Naive B cell (primary cell): Measurements from ENCODE around the gene ADAMTSL4. TPM values are rescaled to one million over a fixed set of nuclear protein-coding genes. Genes with fewer than 3 reads are reported as not detected.

Experiments
- ATAC-seq, 2 donors: fragments of 150-1000 bp; cut with Tn5 transposase; 2 replicates each; pipeline ENCODE4 v1.10.0; 2021; ENCODE audit warnings: low read depth in 2 of 2, mild to moderate bottlenecking in 2 of 2, moderate library complexity in 2 of 2
- DNase-seq: peaks from one replicate; pipeline ENCODE4 v3.0.0; 2022
- H3K27ac Mint-ChIP-seq, 6 donors: one replicate each; pipeline ENCODE4 v1.8.0; 2020 to 2022; ENCODE audit warnings: mild to moderate bottlenecking in 6 of 6, mixed read lengths in 6 of 6, moderate library complexity in 5 of 6, inconsistent platforms in 2 of 6
- H3K27me3 Mint-ChIP-seq, 3 donors: one replicate each; pipeline ENCODE4 v1.8.0; 2021 to 2022; ENCODE audit warnings: mixed read lengths in 3 of 3, mild to moderate bottlenecking in 1 of 3
- H3K36me3 Mint-ChIP-seq, 2 donors: one replicate each; pipeline ENCODE4 v1.8.0; 2020 to 2022; ENCODE audit warnings: mixed read lengths in 2 of 2, inconsistent platforms in 1 of 2, mild to moderate bottlenecking in 1 of 2
- H3K4me1 Mint-ChIP-seq, 3 donors: one replicate each; pipeline ENCODE4 v1.8.0; 2020 to 2022; ENCODE audit warnings: mixed read lengths in 3 of 3, inconsistent platforms in 1 of 3, mild to moderate bottlenecking in 1 of 3, moderate library complexity in 1 of 3
- H3K4me3 Mint-ChIP-seq, 8 donors: one replicate each; pipeline ENCODE4 v1.8.0; 2020 to 2022; ENCODE audit warnings: mild to moderate bottlenecking in 8 of 8, mixed read lengths in 8 of 8, moderate library complexity in 8 of 8, inconsistent platforms in 2 of 8
- H3K9me3 Mint-ChIP-seq, 7 donors: one replicate each; pipeline ENCODE4 v1.8.0; 2020 to 2022; ENCODE audit warnings: mixed read lengths in 7 of 7, mild to moderate bottlenecking in 5 of 7, inconsistent platforms in 2 of 7, moderate library complexity in 1 of 7
- polyA plus RNA-seq, 6 donors: library from polyadenylated mRNA; unstranded; fragments of 300-500 nt; fragmentation: Illumina TruSeq; gene quantifications; one replicate each; pipeline ENCODE4 v1.2.3, GENCODE V29; 2021; ENCODE audit warnings: low read depth in 6 of 6

ADAMTSL4 gene
- polyA plus RNA-seq, 6 donors from 2014 or later = not detected

GRCh38 chr1:150543500-150544143 is 5.6 kb upstream of the ADAMTSL4 start:
- H3K9me3 Mint-ChIP-seq = no peaks in the 10 kb centered on the region
- H3K4me3 Mint-ChIP-seq = no peak overlapping the region
- no peak overlapping the region for H3K27ac Mint-ChIP-seq
- DNase-seq (no peak), ATAC-seq (no peak)
- no peaks in the 10 kb centered on the region for H3K36me3 Mint-ChIP-seq
- H3K27me3 Mint-ChIP-seq = peaks cover 8 to 17% (median 8%) of the 10 kb centered on the region in 3 donors
- peaks cover 0 to 5% (median 4%) of the 10 kb centered on the region in 3 donors for H3K4me1 Mint-ChIP-seq

- Mint-ChIP-seq H3K4me1 (peaks cover 0 to 5% (median 4%) of the 10 kb centered on the region in 3 donors), H3K27me3 (peaks cover 7 to 17% (median 9%) of the 10 kb centered on the region in 3 donors)
Observed at GRCh38 chr1:150544204-150544603, 5.0 kb upstream of the ADAMTSL4 start.

GRCh38 chr1:150545486-150546032 is 3.6 kb upstream of the ADAMTSL4 start:
- H3K27ac Mint-ChIP-seq = no peak overlapping the region

More at GRCh38 chr1:150544204-150544603, 5.0 kb upstream of the ADAMTSL4 start:
- Mint-ChIP-seq H3K9me3 (no peaks in the 10 kb centered on the region), H3K4me3 (no peak overlapping the region), H3K27ac (no peak overlapping the region), H3K36me3 (no peaks in the 10 kb centered on the region)
- DNase-seq (no peak), ATAC-seq (no peak)

GRCh38 chr1:150546294-150546937 is 2.8 kb upstream of the ADAMTSL4 start:
- ATAC-seq = no peak
- Mint-ChIP-seq H3K27ac (no peak overlapping the region), H3K27me3 (peaks cover 7 to 34% (median 12%) of the 10 kb centered on the region in 3 donors), H3K4me1 (peaks cover 8 to 17% (median 16%) of the 10 kb centered on the region in 3 donors), H3K4me3 (no peak overlapping the region), H3K36me3 (no peaks in the 10 kb centered on the region), H3K9me3 (no peaks in the 10 kb centered on the region)
- no peak for DNase-seq

More at GRCh38 chr1:150545486-150546032, 3.6 kb upstream of the ADAMTSL4 start:
- Mint-ChIP-seq H3K27me3 (peaks cover 7 to 26% (median 9%) of the 10 kb centered on the region in 3 donors), H3K4me3 (no peak overlapping the region), H3K36me3 (no peaks in the 10 kb centered on the region), H3K4me1 (peaks cover 5 to 12% (median 11%) of the 10 kb centered on the region in 3 donors), H3K9me3 (no peaks in the 10 kb centered on the region)
- no peak for ATAC-seq
- no peak for DNase-seq

GRCh38 chr1:150548324-150548631 is 930 bp upstream of the ADAMTSL4 start:
- Mint-ChIP-seq H3K9me3 (no peaks in the 10 kb centered on the region), H3K27ac (no peak overlapping the region), H3K4me3 (peak overlapping the region; percentile 76 to 88 (median 86)), H3K27me3 (peaks cover 7 to 34% (median 12%) of the 10 kb centered on the region in 3 donors), H3K4me1 (peaks cover 23 to 31% (median 29%) of the 10 kb centered on the region in 3 donors), H3K36me3 (no peaks in the 10 kb centered on the region)
- DNase-seq = no peak
- ATAC-seq = no peak

GRCh38 chr1:150549496-150550221 is 451 bp downstream of the ADAMTSL4 start:
- ATAC-seq = peak in 1 of 2 donors; percentile 2
- H3K4me1 Mint-ChIP-seq = peaks cover 23 to 31% (median 29%) of the 10 kb centered on the region in 3 donors
- H3K27me3 Mint-ChIP-seq = peaks cover 7 to 34% (median 12%) of the 10 kb centered on the region in 3 donors
- H3K9me3 Mint-ChIP-seq = no peaks in the 10 kb centered on the region
- H3K27ac Mint-ChIP-seq = peak overlapping the region in 3 of 6 donors; percentile 47 to 59 (median 47)
- no peaks in the 10 kb centered on the region for H3K36me3 Mint-ChIP-seq
- peak overlapping the region; percentile 59 to 92 (median 84) for H3K4me3 Mint-ChIP-seq
- DNase-seq = no peak

- DNase-seq = no peak
- no peak overlapping the region for H3K27ac Mint-ChIP-seq
Observed at GRCh38 chr1:150550222-150551050, 1.2 kb downstream of the ADAMTSL4 start.

GRCh38 chr1:150551051-150551783 is 2.0 kb downstream of the ADAMTSL4 start:
- Mint-ChIP-seq H3K4me1 (peaks cover 25 to 31% (median 29%) of the 10 kb centered on the region in 3 donors), H3K4me3 (peak overlapping the region in 5 of 8 donors; percentile 3 to 76 (median 47)), H3K27me3 (peaks cover 7 to 26% (median 12%) of the 10 kb centered on the region in 3 donors), H3K27ac (no peak overlapping the region), H3K36me3 (no peaks in the 10 kb centered on the region), H3K9me3 (no peaks in the 10 kb centered on the region)
- ATAC-seq (no peak), DNase-seq (no peak)

More at GRCh38 chr1:150550222-150551050, 1.2 kb downstream of the ADAMTSL4 start:
- H3K4me3 Mint-ChIP-seq = peak overlapping the region in 7 of 8 donors; percentile 37 to 92 (median 71)
- no peak for ATAC-seq
- no peaks in the 10 kb centered on the region for H3K9me3 Mint-ChIP-seq
- peaks cover 7 to 32% (median 12%) of the 10 kb centered on the region in 3 donors for H3K27me3 Mint-ChIP-seq
- H3K36me3 Mint-ChIP-seq = no peaks in the 10 kb centered on the region
- H3K4me1 Mint-ChIP-seq = peaks cover 23 to 31% (median 29%) of the 10 kb centered on the region in 3 donors

- Mint-ChIP-seq H3K9me3 (no peaks in the 10 kb centered on the region), H3K36me3 (no peaks in the 10 kb centered on the region), H3K4me1 (peaks cover 25 to 31% (median 29%) of the 10 kb centered on the region in 3 donors), H3K4me3 (peak overlapping the region in 1 of 8 donors; percentile 42), H3K27me3 (peaks cover 7 to 20% (median 8%) of the 10 kb centered on the region in 3 donors), H3K27ac (peak overlapping the region in 1 of 6 donors; percentile 78)
- DNase-seq = no peak
- ATAC-seq = no peak
Observed at GRCh38 chr1:150551784-150552127, 2.5 kb downstream of the ADAMTSL4 start.

GRCh38 chr1:150552128-150552910 is 3.1 kb downstream of the ADAMTSL4 start:
- ATAC-seq = peak; percentile 40 to 44
- H3K27ac Mint-ChIP-seq = peak overlapping the region in 1 of 6 donors; percentile 78
- H3K4me3 Mint-ChIP-seq = peak overlapping the region in 4 of 8 donors; percentile 42 to 80 (median 60)

GRCh38 chr1:150552911-150553289 is 3.7 kb downstream of the ADAMTSL4 start:
- Mint-ChIP-seq H3K27ac (no peak overlapping the region), H3K9me3 (no peaks in the 10 kb centered on the region), H3K4me1 (peaks cover 25 to 31% (median 28%) of the 10 kb centered on the region in 3 donors), H3K36me3 (no peaks in the 10 kb centered on the region), H3K27me3 (peaks cover 7 to 17% (median 8%) of the 10 kb centered on the region in 3 donors), H3K4me3 (peak overlapping the region in 1 of 8 donors; percentile 74)
- no peak for ATAC-seq
- no peak for DNase-seq

More at GRCh38 chr1:150552128-150552910, 3.1 kb downstream of the ADAMTSL4 start:
- Mint-ChIP-seq H3K36me3 (no peaks in the 10 kb centered on the region), H3K9me3 (no peaks in the 10 kb centered on the region), H3K27me3 (peaks cover 7 to 17% (median 8%) of the 10 kb centered on the region in 3 donors), H3K4me1 (peaks cover 25 to 31% (median 29%) of the 10 kb centered on the region in 3 donors)
- DNase-seq = no peak
